NCI-H1048 (cell line): ENCODE results near the gene BMF.

Source experiments
- DNase-seq: peaks from one replicate; lab custom pipeline; 2025; lab: John Stamatoyannopoulos, UW

The BMF gene

GRCh38 chr15:40103864-40104271, 4.8 kb downstream of the BMF start:
- DNase-seq: no peak

- peak; percentile 95 for DNase-seq
Observed at GRCh38 chr15:40102897-40103858, 5.5 kb downstream of the BMF start.

DNA sequence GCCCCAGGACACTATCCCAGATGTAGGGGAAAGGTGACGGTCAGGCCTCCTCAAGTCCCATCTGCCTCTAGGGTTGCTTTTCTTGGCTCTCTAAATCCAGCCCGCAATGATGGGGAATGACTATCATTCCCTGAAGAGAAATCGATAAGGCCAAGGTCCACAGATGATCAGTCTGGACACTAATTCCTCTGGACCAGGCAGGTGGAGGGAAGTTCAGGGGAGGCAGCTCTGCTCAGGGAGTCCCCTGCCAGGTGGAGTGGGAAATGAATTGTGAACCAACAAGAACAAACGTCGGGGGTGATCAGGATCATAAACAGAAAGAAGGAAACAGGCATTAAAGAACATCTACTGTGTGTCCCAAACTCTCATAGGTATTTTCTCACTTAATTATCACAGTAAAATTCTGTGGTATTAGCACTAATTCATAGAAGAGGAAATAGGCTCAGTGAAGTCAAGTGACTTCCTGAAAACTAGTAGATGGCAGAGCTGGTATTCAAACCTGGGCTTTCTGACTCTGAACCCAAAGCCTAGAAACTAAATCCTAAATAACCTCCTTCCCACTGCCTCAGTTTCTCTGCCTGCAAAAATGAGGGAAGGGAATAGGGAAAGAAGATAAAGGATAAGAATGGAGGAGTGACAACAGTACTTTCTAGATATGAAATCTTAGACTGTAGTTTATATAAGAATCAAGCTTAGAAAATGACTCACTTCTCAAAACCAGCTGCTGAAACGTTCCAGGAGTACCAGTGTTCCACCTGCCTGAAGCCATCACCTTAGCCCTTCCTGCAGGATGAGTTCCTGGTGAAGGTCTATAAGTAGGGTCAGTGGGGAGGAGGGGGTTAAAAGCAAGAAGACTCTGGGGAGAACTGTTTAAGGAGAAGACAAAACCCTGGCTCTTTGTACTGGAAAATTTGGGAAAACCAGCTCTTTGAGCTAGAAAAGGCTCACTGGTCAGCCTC, 7.5 kb downstream of the BMF start:
- no peak for DNase-seq

- no peak for DNase-seq
Observed at GRCh38 chr15:40100123-40100946, 8.3 kb downstream of the BMF start.

- DNase-seq: peak; percentile 33
Observed at GRCh38 chr15:40098489-40099261, 10.0 kb downstream of the BMF start.

- no peak for DNase-seq
Observed at GRCh38 chr15:40097968-40098476, 10.7 kb downstream of the BMF start.

- no peak for DNase-seq
Observed at GRCh38 chr15:40097096-40097967, 11.3 kb downstream of the BMF start.

GRCh38 chr15:40096094-40096891, 12.4 kb downstream of the BMF start:
- no peak for DNase-seq

GRCh38 chr15:40095371-40096093, 13.1 kb downstream of the BMF start:
- DNase-seq: no peak

- no peak for DNase-seq
Observed at GRCh38 chr15:40094156-40094555, 14.5 kb downstream of the BMF start.

GRCh38 chr15:40092979-40093869, 15.5 kb downstream of the BMF start:
- DNase-seq: no peak

DNA sequence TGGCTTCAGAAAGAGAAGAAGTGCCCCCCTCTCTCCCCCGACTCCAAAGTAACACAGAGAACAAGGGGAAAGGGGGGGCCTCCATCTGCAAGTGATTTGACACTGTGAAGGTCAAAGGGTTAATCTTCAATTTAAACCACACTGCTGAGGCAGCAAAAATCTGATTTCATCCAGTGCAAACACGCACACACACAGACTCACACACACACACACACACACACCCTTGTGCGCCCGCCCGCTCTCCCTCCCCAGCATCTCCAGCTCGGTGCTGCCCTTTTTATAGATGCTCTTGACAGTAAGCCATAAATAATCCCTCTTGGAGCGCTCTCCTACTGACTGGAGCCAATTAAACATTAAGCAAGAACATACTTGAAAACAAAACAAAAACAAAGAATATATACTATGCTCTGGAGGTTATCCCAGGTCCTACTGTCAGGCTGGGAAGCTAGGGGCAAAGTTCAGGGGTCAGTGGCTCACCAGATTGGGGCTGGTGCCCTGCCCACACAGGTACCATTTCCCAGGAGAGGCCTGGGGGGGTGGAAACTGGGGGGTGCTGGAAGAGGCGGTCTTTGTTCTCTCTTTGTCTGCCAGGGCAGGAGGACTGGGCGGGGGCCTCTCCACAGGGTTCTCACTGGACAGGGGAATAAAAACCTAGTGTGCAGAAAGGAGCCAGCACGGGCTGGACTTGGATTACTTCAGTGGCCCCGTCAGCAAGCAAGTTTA, 16.3 kb downstream of the BMF start:
- no peak for DNase-seq

GRCh38 chr15:40091861-40092255, 16.8 kb downstream of the BMF start:
- DNase-seq: no peak

- no peak for DNase-seq
Observed at GRCh38 chr15:40090774-40091455, 17.8 kb downstream of the BMF start.

- no peak for DNase-seq
Observed at GRCh38 chr15:40088929-40089755, 19.5 kb downstream of the BMF start.
